K562 (cell line): ENCODE measurements around the gene RIPOR2.

Experiments used
- CTCF ChIP-seq, 3 experiments: IDR thresholded peaks in 2 of 3; conservative IDR thresholded peaks in 1 of 3; 2 replicates each; pipeline ENCODE4 v1.5.1; 2011 to 2012; ENCODE audit warnings: low read length in 3 of 3, mild to moderate bottlenecking in 3 of 3, control low read depth in 2 of 3, improper control_type of control experiment in 1 of 3, inconsistent platforms in 1 of 3, low read depth in 1 of 3, mixed read lengths in 1 of 3, moderate library complexity in 1 of 3; ENCODE audit not compliant: insufficient read depth in 2 of 3
- FOXK1 ChIP-seq: sonication (generic); formaldehyde crosslinking; IDR thresholded peaks from 2 replicates; pipeline ENCODE4 v1.8.0; 2022; ENCODE audit warnings: missing genetic modification reagents, mild to moderate bottlenecking, borderline replicate concordance
- SP1 ChIP-seq: sonication (generic); formaldehyde crosslinking; IDR thresholded peaks from 2 replicates; pipeline ENCODE4 v1.8.1; 2022; ENCODE audit warnings: mild to moderate bottlenecking, missing genetic modification reagents
- ZBTB34 ChIP-seq: fragments of 250-450 bp; sonication (Bioruptor Pico); IDR thresholded peaks from 2 replicates; pipeline ENCODE4 v1.8.0; 2021; ENCODE audit warnings: mild to moderate bottlenecking, moderate library complexity
- ZFP1 ChIP-seq: fragments of 450-650 bp; formaldehyde crosslinking; IDR thresholded peaks from 2 replicates; pipeline ENCODE4 v1.4.0; 2020; ENCODE audit warnings: mild to moderate bottlenecking, mixed read lengths

- TF ChIP-seq FOXK1 (CRISPR knock-in tag) = no peak
- TF ChIP-seq CTCF (IDR thresholded peaks at IDR 0.05 in 2 of 3, conservative IDR thresholded peaks at IDR 0.05 in 1 of 3; ENCODE audit: insufficient read depth in 2 of 3, low read depth in 1 of 3, low read length in 3 of 3) = no peak
- no peak for TF ChIP-seq ZBTB34
- TF ChIP-seq SP1 (CRISPR knock-in tag) = no peak
- no peak for TF ChIP-seq ZFP1 (CRISPR knock-in tag)
Measured at GRCh38 chr6:24854077-24854666, 81.6 kb downstream of the RIPOR2 start.
